OCI-LY7 (cell line): Measurements from ENCODE around the gene C3orf20. TPM values are rescaled to one million over a fixed set of nuclear protein-coding genes. Genes with fewer than 3 reads are reported as not detected.

ENCODE experiments used
- BruUV-seq: library from RNA; stranded (reverse); fragments of 400-500 nt; replicated peaks from 2 replicates; lab custom pipeline; 2021; lab: Mats Ljungman, UMichigan
- CTCF ChIA-PET: fragments of 300-600 bp; sonication (Branson Sonifier 250); formaldehyde crosslinking; loops from one replicate; lab custom pipeline; 2022; ENCODE audit warnings: antibody characterized with exemption; ENCODE audit not compliant: unreplicated experiment; lab: Charles Lee
- POLR2A ChIA-PET: fragments of 300-600 bp; sonication (Branson Sonifier 250); formaldehyde crosslinking; loops from one replicate; lab custom pipeline; 2022; ENCODE audit warnings: antibody characterized with exemption; lab: Charles Lee
- DNase-seq: peaks from one replicate; pipeline ENCODE4 v3.0.0-alpha.2; 2015; ENCODE audit warnings: low spot score
- H2AFZ ChIP-seq: fragments of 200-600 bp; sonication (generic), shearing (Covaris generic); 2 replicates; pipeline ENCODE4 v1.6.1; 2014; ENCODE audit warnings: mild to moderate bottlenecking, antibody characterized with exemption, low read length, moderate library complexity
- H3K27ac ChIP-seq: fragments of 200-600 bp; sonication (generic); 2 replicates; pipeline ENCODE4 v1.5.1; 2014; ENCODE audit warnings: mixed run types, low read depth, mild to moderate bottlenecking, moderate library complexity, low read length, inconsistent platforms; ENCODE audit not compliant: poor library complexity, severe bottlenecking
- H3K36me3 ChIP-seq: fragments of 200-600 bp; sonication (generic); 2 replicates; pipeline ENCODE4 v1.6.1; 2014; ENCODE audit warnings: mild to moderate bottlenecking, antibody characterized with exemption, low read length, moderate library complexity, mixed read lengths; ENCODE audit not compliant: insufficient read depth
- H3K4me1 ChIP-seq: fragments of 200-600 bp; sonication (generic); 2 replicates; pipeline ENCODE4 v1.5.1; 2014; ENCODE audit warnings: mild to moderate bottlenecking, low read length; ENCODE audit not compliant: insufficient read depth, poor library complexity, severe bottlenecking
- H3K4me2 ChIP-seq: fragments of 200-600 bp; sonication (generic); 2 replicates; pipeline ENCODE4 v1.6.1; 2014; ENCODE audit warnings: mild to moderate bottlenecking, low read length
- H3K4me3 ChIP-seq: fragments of 200-600 bp; sonication (generic); 2 replicates; pipeline ENCODE4 v1.5.1; 2014; ENCODE audit warnings: mild to moderate bottlenecking, low read depth, low read length; ENCODE audit not compliant: poor library complexity, severe bottlenecking
- H3K79me2 ChIP-seq: fragments of 200-600 bp; sonication (generic); 2 replicates; pipeline ENCODE4 v1.6.1; 2016; ENCODE audit warnings: low read depth, mild to moderate bottlenecking, low read length, moderate library complexity, mixed read lengths; ENCODE audit not compliant: insufficient read depth
- H3K9me2 ChIP-seq: fragments of 200-600 bp; sonication (generic); 2 replicates; pipeline ENCODE4 v1.6.1; 2016; ENCODE audit warnings: mild to moderate bottlenecking, low read length, mixed read lengths; ENCODE audit not compliant: insufficient read depth
- H3K9me3 ChIP-seq: fragments of 200-600 bp; sonication (generic); 2 replicates; pipeline ENCODE4 v1.6.1; 2014; ENCODE audit warnings: mild to moderate bottlenecking, mixed run types, low read length, mixed read lengths
- H4K20me1 ChIP-seq: fragments of 200-600 bp; sonication (generic); 2 replicates; pipeline ENCODE4 v1.6.1; 2014; ENCODE audit warnings: mild to moderate bottlenecking, antibody characterized with exemption, low read length, moderate library complexity, mixed read lengths; ENCODE audit not compliant: insufficient read depth
- EZH2phosphoT487 ChIP-seq: fragments of 200-600 bp; sonication (generic); IDR thresholded peaks from 2 replicates; pipeline ENCODE4 v1.6.1; 2018; ENCODE audit warnings: low read depth, borderline replicate concordance, mild to moderate bottlenecking, mixed run types, antibody characterized with exemption, low read length, moderate library complexity, mixed read lengths
- intact Hi-C: fragments of 100-400 bp; cut with micrococcal nuclease; formaldehyde crosslinking; loops from one replicate; pipeline ENCODE4 v1.10.0; 2022; ENCODE audit not compliant: unreplicated experiment
- total RNA-seq, 2 experiments: library from RNA; depleted of rRNA in 1 of 2; stranded (reverse); fragments of >200 nt in 1 of 2; shearing (Covaris generic) in 1 of 2; gene quantifications; 2 replicates each; pipeline ENCODE4 v1.2.3, GENCODE V29; 2014 to 2022
- TF ChIP-seq, protein P1 (sequence below): fragments of 200-600 bp; sonication (generic); conservative IDR thresholded peaks from 2 replicates; pipeline ENCODE4 v1.5.1; 2014; ENCODE audit warnings: mild to moderate bottlenecking, antibody characterized with exemption, low read length, moderate library complexity, mixed read lengths

The C3orf20 gene
- total RNA-seq, 2 experiments from 2014 or later, result 2.2 to 2.7 TPM

DNA sequence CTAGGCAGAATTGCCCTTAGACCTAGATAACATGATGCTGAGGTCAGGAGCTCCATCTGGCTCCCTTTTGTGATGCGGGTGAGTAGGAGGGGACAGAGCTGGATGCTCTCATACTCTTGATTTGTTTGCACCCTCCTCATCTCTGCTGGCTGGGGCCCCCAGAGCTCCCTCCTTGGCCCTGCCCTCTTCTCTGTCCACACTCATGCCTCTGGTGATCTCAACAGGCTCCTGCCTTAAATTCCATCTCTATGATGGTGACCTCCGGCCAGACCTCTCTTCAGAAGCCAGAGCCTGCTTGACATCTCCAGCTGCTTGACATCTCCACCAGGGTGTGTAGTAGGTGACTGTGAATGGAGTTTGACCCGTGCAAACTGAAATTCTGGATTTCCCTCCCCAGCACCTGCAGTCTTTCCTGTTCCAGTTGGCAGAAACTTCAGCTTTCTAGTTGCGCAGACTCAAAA lies 139.5 kb downstream of the C3orf20 start:
- H3K36me3 ChIP-seq, result no peaks in the 10 kb centered on the region
- no peaks in the 10 kb centered on the region for H3K79me2 ChIP-seq
- no peak overlapping the region for H3K4me2 ChIP-seq
- TF ChIP-seq, protein P1, sequence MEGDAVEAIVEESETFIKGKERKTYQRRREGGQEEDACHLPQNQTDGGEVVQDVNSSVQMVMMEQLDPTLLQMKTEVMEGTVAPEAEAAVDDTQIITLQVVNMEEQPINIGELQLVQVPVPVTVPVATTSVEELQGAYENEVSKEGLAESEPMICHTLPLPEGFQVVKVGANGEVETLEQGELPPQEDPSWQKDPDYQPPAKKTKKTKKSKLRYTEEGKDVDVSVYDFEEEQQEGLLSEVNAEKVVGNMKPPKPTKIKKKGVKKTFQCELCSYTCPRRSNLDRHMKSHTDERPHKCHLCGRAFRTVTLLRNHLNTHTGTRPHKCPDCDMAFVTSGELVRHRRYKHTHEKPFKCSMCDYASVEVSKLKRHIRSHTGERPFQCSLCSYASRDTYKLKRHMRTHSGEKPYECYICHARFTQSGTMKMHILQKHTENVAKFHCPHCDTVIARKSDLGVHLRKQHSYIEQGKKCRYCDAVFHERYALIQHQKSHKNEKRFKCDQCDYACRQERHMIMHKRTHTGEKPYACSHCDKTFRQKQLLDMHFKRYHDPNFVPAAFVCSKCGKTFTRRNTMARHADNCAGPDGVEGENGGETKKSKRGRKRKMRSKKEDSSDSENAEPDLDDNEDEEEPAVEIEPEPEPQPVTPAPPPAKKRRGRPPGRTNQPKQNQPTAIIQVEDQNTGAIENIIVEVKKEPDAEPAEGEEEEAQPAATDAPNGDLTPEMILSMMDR, result no peak
- TF ChIP-seq EZH2phosphoT487, result no peak
- H3K9me3 ChIP-seq, result no peaks in the 10 kb centered on the region
- ChIA-PET CTCF (no interaction called here), POLR2A (interaction anchor here (0.7 kb wide), 1 partner anchor 172 kb away, joined by 4 read pairs; no protein-coding TSS in a partner anchor)
- no peaks in the 10 kb centered on the region for H4K20me1 ChIP-seq
- no peak overlapping the region for H3K27ac ChIP-seq
- BruUV-seq, result no TSS peak
- H3K4me3 ChIP-seq, result no peak overlapping the region
- no peaks in the 10 kb centered on the region for H3K9me2 ChIP-seq
- no peak for DNase-seq
- H2AFZ ChIP-seq, result no peak overlapping the region
- no peaks in the 10 kb centered on the region for H3K4me1 ChIP-seq
- intact Hi-C loops, result no loop called here

DNA sequence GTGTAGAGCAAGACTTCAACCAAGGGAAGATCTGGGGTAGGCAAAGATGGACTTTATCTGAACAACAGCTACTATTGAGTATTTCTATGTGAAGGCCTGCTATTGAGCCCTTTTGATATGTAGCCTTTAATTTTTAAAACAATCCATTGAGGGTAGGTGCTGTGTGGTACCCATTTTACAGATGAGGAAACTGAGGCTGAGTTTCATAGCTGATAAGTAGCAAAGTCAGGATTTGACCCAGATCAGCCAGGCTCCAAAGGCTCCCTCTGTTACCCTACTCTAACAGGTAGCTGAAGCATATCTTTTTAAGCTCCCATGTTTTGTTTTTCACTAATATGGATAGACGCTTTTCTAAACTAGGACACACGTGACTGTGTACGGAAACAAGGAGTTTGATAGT lies 141.4 kb downstream of the C3orf20 start:
- Histone ChIP-seq H3K79me2 (no peaks in the 10 kb centered on the region), H3K9me2 (no peaks in the 10 kb centered on the region), H3K4me3 (no peak overlapping the region), H4K20me1 (no peaks in the 10 kb centered on the region), H2AFZ (no peak overlapping the region), H3K9me3 (no peaks in the 10 kb centered on the region), H3K4me2 (no peak overlapping the region), H3K4me1 (no peaks in the 10 kb centered on the region), H3K36me3 (no peaks in the 10 kb centered on the region), H3K27ac (no peak overlapping the region)
- BruUV-seq, result no TSS peak
- ChIA-PET CTCF (no interaction called here), POLR2A (interaction anchor here (0.9 kb wide), 1 partner anchor 603 kb away, joined by 3 read pairs; no protein-coding TSS in a partner anchor)
- TF ChIP-seq EZH2phosphoT487, result no peak
- no peak for DNase-seq
- intact Hi-C loops, result no loop called here

DNA sequence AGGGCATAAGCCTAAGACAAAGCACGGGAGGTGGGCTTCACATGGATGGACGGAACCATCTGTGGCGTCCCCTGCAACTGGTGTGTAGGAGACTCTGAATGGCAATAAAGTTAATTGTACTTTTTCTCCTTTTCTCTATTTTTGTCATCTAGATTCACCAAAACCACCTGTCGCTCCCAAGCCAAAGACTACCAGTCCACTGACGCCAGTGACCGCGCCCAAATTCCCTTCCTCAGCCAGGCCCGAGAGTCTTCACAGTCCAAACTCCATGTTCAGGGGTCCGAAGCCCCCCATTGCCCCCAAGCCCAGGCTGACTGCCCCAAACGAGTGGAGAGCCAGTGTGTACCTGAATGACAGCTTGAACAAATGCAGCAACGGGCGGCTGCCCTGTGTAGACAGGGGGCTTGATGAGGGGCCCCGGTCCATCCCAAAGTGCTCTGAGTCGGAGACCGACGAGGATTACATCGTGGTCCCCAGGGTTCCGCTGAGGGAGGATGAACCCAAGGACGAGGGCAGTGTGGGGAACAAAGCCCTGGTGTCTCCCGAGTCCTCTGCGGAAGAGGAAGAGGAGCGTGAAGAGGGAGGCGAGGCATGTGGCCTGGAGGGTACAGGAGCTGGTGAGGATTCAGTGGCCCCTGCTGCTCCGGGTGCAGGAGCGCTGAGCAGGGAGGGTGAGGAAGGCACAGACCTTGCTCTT lies 144.0 kb downstream of the C3orf20 start, which contains the start of gene FGD5:
FGD5 (plus strand) TSS at position 159 of the 697 bp plus-strand sequence; CDS start at position 269, 110 bp downstream.
- no peaks in the 10 kb centered on the region for H3K9me3 ChIP-seq
- no peaks in the 10 kb centered on the region for H3K36me3 ChIP-seq
- H4K20me1 ChIP-seq, result no peaks in the 10 kb centered on the region
- no peaks in the 10 kb centered on the region for H3K9me2 ChIP-seq
- no peak within 1 kb of the TSS for H3K4me2 ChIP-seq
- H2AFZ ChIP-seq, result no peak within 1 kb of the TSS
- H3K79me2 ChIP-seq, result no peaks in the 10 kb centered on the region
- intact Hi-C loops, result no loop called here
- no peak for DNase-seq
- no peak within 1 kb of the TSS for H3K4me3 ChIP-seq
- H3K4me1 ChIP-seq, result no peaks in the 10 kb centered on the region
- H3K27ac ChIP-seq, result no peak within 1 kb of the TSS
- TF ChIP-seq EZH2phosphoT487, result no peak
- TF ChIP-seq, protein P1, result no peak
- ChIA-PET POLR2A (no interaction called here), CTCF (no interaction called here)
- BruUV-seq, result no TSS peak
